Ecto neural progenitor cell (in vitro differentiated cells): Measurements from ENCODE around the gene CTNNBL1.
"Not testable (repeated sequence)": the region's sequence is repeated elsewhere in the genome, so short reads cannot be mapped to it uniquely, and the experiment has no call there.

Experiments
- DNase-seq: peaks from one replicate; pipeline ENCODE4 v3.0.0-alpha.2; 2018; ENCODE audit warnings: low spot score

Gene CTNNBL1

GRCh38 chr20:37679751-37680150 lies 14.1 kb upstream of the CTNNBL1 start:
- DNase-seq: not testable (repeated sequence)

GRCh38 chr20:37680420-37680819 lies 13.4 kb upstream of the CTNNBL1 start:
- no peak for DNase-seq

- DNase-seq: no peak
Observed at GRCh38 chr20:37681384-37682112, 12.3 kb upstream of the CTNNBL1 start.

- DNase-seq: not testable (repeated sequence)
Observed at GRCh38 chr20:37683146-37683545, 10.7 kb upstream of the CTNNBL1 start.

GRCh38 chr20:37686762-37687477 lies 6.9 kb upstream of the CTNNBL1 start:
- no peak for DNase-seq

- no peak for DNase-seq
Observed at GRCh38 chr20:37687478-37687805, 6.4 kb upstream of the CTNNBL1 start.

GRCh38 chr20:37688093-37688492 lies 5.7 kb upstream of the CTNNBL1 start:
- DNase-seq: no peak

- DNase-seq: no peak
Observed at GRCh38 chr20:37690626-37691369, 3.0 kb upstream of the CTNNBL1 start.

- no peak for DNase-seq
Observed at GRCh38 chr20:37692459-37693166, 1.2 kb upstream of the CTNNBL1 start.

- no peak for DNase-seq
Observed at GRCh38 chr20:37693242-37693634, 592 bp upstream of the CTNNBL1 start.

GRCh38 chr20:37695684-37696342 lies 2.0 kb downstream of the CTNNBL1 start:
- DNase-seq: no peak

GRCh38 chr20:37697314-37697713 lies 3.5 kb downstream of the CTNNBL1 start:
- no peak for DNase-seq

- no peak for DNase-seq
Observed at GRCh38 chr20:37699202-37699601, 5.4 kb downstream of the CTNNBL1 start.

GRCh38 chr20:37700301-37700700 lies 6.5 kb downstream of the CTNNBL1 start:
- DNase-seq: no peak

- not testable (repeated sequence) for DNase-seq
Observed at GRCh38 chr20:37701676-37702075, 7.8 kb downstream of the CTNNBL1 start.

GRCh38 chr20:37702403-37703034 lies 8.7 kb downstream of the CTNNBL1 start:
- DNase-seq: no peak

GRCh38 chr20:37703035-37703845 lies 9.4 kb downstream of the CTNNBL1 start:
- no peak for DNase-seq

GRCh38 chr20:37704955-37705354 lies 11.1 kb downstream of the CTNNBL1 start:
- no peak for DNase-seq

GRCh38 chr20:37706298-37706697 lies 12.5 kb downstream of the CTNNBL1 start:
- DNase-seq: no peak

- DNase-seq: no peak
Observed at GRCh38 chr20:37711001-37711400, 17.2 kb downstream of the CTNNBL1 start.
